Uterus (tissue), 4 donors: Measurements from ENCODE around the gene RNFT2. TPM values are rescaled to one million over a fixed set of nuclear protein-coding genes. Genes with fewer than 3 reads are reported as not detected.
A peak's percentile ranks its signal among the peaks of the same experiment; 100 is the strongest.

Source experiments
- DNase-seq, 2 donors: peaks; one replicate each; pipeline ENCODE4 v3.0.0-alpha.2; 2019 to 2020
- H3K27ac ChIP-seq, 2 donors: fragments of 200-600 bp; sonication (generic); 1 replicate in 1 of 2; 2 replicates in 1 of 2; pipeline ENCODE4 v1.5.1; 2016 to 2018
- H3K27me3 ChIP-seq, 2 donors: fragments of 200-600 bp; sonication (generic); one replicate each; pipeline ENCODE4 v1.5.1; 2018 to 2019; ENCODE audit warnings: control low read depth in 1 of 2
- H3K36me3 ChIP-seq, 2 donors: fragments of 200-600 bp; sonication (generic); one replicate each; pipeline ENCODE4 v1.5.1; 2019; ENCODE audit warnings: control low read depth in 1 of 2
- H3K4me1 ChIP-seq, 2 donors: fragments of 200-600 bp; sonication (generic); one replicate each; pipeline ENCODE4 v1.5.1; 2018 to 2019; ENCODE audit warnings: control low read depth in 1 of 2
- H3K4me3 ChIP-seq, 2 donors: fragments of 200-600 bp; sonication (generic); 1 replicate in 1 of 2; 2 replicates in 1 of 2; pipeline ENCODE4 v1.5.1; 2018 to 2019; ENCODE audit warnings: mild to moderate bottlenecking in 1 of 2
- H3K9me3 ChIP-seq, 2 donors: fragments of 200-600 bp; sonication (generic); one replicate each; pipeline ENCODE4 v1.5.1; 2019; ENCODE audit warnings: control low read depth in 1 of 2
- CTCF ChIP-seq, 4 experiments: fragments of 200-600 bp in 2 of 4; fragments of 450-650 bp in 2 of 4; sonication (generic) in 2 of 4; IDR thresholded peaks; one replicate each; pipeline ENCODE4 v1.5.1; 2016 to 2019; ENCODE audit warnings: antibody characterized with exemption in 4 of 4, mild to moderate bottlenecking in 2 of 4, moderate library complexity in 1 of 4
- POLR2A ChIP-seq, 2 donors: fragments of 450-650 bp; IDR thresholded peaks; one replicate each; pipeline ENCODE4 v1.6.1; 2016; ENCODE audit warnings: antibody characterized with exemption in 2 of 2, mild to moderate bottlenecking in 1 of 2, moderate library complexity in 1 of 2
- intact Hi-C: fragments of 100-400 bp; cut with DNase I; formaldehyde crosslinking; loops from one replicate; pipeline ENCODE4 v1.15.1; 2023; ENCODE audit warnings: low total_unique reads
- total RNA-seq, 4 donors: library from RNA; depleted of rRNA in 3 of 4; stranded (reverse); fragments of >200 nt in 3 of 4; gene quantifications; one replicate each; pipeline versions ENCODE4 v1.1.0 to v1.2.4, GENCODE V29; 2014 to 2023
- donor health status: DM: yes; HTN: yes; CAD: no.

Gene RNFT2
- total RNA-seq, 4 donors from 2014 or later, result 1.4 to 4.7 TPM; not detected in 2

- intact Hi-C loops, result no loop called here
- Histone ChIP-seq H3K36me3 (no peaks in the 10 kb centered on the region), H3K9me3 (no peaks in the 10 kb centered on the region), H3K27ac (no peak overlapping the region), H3K4me3 (no peak overlapping the region), H3K4me1 (no peaks in the 10 kb centered on the region), H3K27me3 (no peaks in the 10 kb centered on the region)
- DNase-seq, result no peak
- TF ChIP-seq POLR2A (IDR thresholded peaks at IDR 0.05), result no peak
- TF ChIP-seq CTCF (IDR thresholded peaks at IDR 0.05), result no peak
Measured at GRCh38 chr12:116855744-116856470, 117.8 kb downstream of the RNFT2 start.

- no peaks in the 10 kb centered on the region for H3K9me3 ChIP-seq
- H3K27me3 ChIP-seq, result no peaks in the 10 kb centered on the region
- H3K36me3 ChIP-seq, result no peaks in the 10 kb centered on the region
- no peak overlapping the region for H3K4me3 ChIP-seq
- no peak overlapping the region for H3K27ac ChIP-seq
- intact Hi-C loops, result no loop called here
- no peak for DNase-seq
- H3K4me1 ChIP-seq, result no peaks in the 10 kb centered on the region
- TF ChIP-seq CTCF (IDR thresholded peaks at IDR 0.05) (no peak), POLR2A (IDR thresholded peaks at IDR 0.05) (no peak)
Measured at GRCh38 chr12:116856729-116857128, 118.6 kb downstream of the RNFT2 start.

- Histone ChIP-seq H3K4me1 (no peaks in the 10 kb centered on the region), H3K27ac (no peak overlapping the region), H3K36me3 (no peaks in the 10 kb centered on the region), H3K27me3 (no peaks in the 10 kb centered on the region), H3K4me3 (peak overlapping the region in 1 of 2 donors; percentile 30), H3K9me3 (no peaks in the 10 kb centered on the region)
- no peak for DNase-seq
- no peak for TF ChIP-seq POLR2A (IDR thresholded peaks at IDR 0.05)
- TF ChIP-seq CTCF (IDR thresholded peaks at IDR 0.05), result no peak
- intact Hi-C loops, result no loop called here
Measured at GRCh38 chr12:116859079-116859478, 121.0 kb downstream of the RNFT2 start.

- intact Hi-C loops, result no loop called here
- TF ChIP-seq CTCF (IDR thresholded peaks at IDR 0.05) (no peak), POLR2A (IDR thresholded peaks at IDR 0.05) (no peak)
- H3K36me3 ChIP-seq, result no peaks in the 10 kb centered on the region
- no peaks in the 10 kb centered on the region for H3K4me1 ChIP-seq
- peak overlapping the region; percentile 6 to 30 for H3K4me3 ChIP-seq
- no peak for DNase-seq
- H3K27ac ChIP-seq, result no peak overlapping the region
- no peaks in the 10 kb centered on the region for H3K9me3 ChIP-seq
- no peaks in the 10 kb centered on the region for H3K27me3 ChIP-seq
Measured at GRCh38 chr12:116860263-116860662, 122.1 kb downstream of the RNFT2 start.

GRCh38 chr12:116861320-116861719, 123.2 kb downstream of the RNFT2 start:
- Histone ChIP-seq H3K9me3 (no peaks in the 10 kb centered on the region), H3K27ac (no peak overlapping the region), H3K4me3 (no peak overlapping the region), H3K27me3 (no peaks in the 10 kb centered on the region), H3K36me3 (no peaks in the 10 kb centered on the region), H3K4me1 (no peaks in the 10 kb centered on the region)
- peak; percentile 20 to 31 for DNase-seq
- TF ChIP-seq POLR2A (IDR thresholded peaks at IDR 0.05) (no peak), CTCF (IDR thresholded peaks at IDR 0.05) (no peak)
- intact Hi-C loops, result no loop called here
